ENCODE measurements around the gene NPIPB9.
A peak's percentile ranks its signal among the peaks of the same experiment; 100 is the strongest.
"Not testable (repeated sequence)": the region's sequence is repeated elsewhere in the genome, so short reads cannot be mapped to it uniquely, and the experiment has no call there.

The NPIPB9 gene

DNA sequence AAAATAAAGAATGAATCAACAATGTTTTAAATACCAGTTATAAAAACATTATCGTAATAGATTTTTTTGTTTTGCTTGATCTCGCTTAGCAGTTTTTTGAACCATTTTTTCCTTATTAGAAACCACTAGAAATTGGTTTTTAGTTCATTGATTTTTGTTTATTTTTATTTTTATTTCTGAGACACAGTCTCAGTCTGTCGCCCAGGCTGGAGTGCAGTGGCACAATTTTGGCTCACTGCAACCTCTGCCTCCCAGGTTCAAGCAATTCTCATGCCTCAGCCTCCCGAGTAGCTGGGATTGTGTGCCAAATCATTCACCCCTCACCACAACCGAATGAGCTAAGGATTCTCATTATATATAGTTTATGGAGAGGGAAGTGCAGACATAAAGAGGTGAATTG is at the start of gene NPIPB9:
NPIPB9 (plus strand) TSS at position 301 of the 400 bp plus-strand sequence.
- not testable (repeated sequence) for DNase-seq

- not testable (repeated sequence) for DNase-seq
These were observed 47.3 kb upstream of the NPIPB9 start for GRCh38 chr16:28704246-28704645.

GRCh38 chr16:28711220-28712083 is 40.1 kb upstream of the NPIPB9 start, which contains the start of gene EIF3C:
TSS of gene EIF3C (plus strand) at chr16:28711464. CDS start at chr16:28711687, 223 bp downstream.
- DNase-seq: not testable (repeated sequence)

- DNase-seq: not testable (repeated sequence)
These were observed 28.5 kb upstream of the NPIPB9 start for GRCh38 chr16:28722852-28723650.

- not testable (repeated sequence) for DNase-seq
These were observed 20.3 kb upstream of the NPIPB9 start for GRCh38 chr16:28731253-28731652.

DNA sequence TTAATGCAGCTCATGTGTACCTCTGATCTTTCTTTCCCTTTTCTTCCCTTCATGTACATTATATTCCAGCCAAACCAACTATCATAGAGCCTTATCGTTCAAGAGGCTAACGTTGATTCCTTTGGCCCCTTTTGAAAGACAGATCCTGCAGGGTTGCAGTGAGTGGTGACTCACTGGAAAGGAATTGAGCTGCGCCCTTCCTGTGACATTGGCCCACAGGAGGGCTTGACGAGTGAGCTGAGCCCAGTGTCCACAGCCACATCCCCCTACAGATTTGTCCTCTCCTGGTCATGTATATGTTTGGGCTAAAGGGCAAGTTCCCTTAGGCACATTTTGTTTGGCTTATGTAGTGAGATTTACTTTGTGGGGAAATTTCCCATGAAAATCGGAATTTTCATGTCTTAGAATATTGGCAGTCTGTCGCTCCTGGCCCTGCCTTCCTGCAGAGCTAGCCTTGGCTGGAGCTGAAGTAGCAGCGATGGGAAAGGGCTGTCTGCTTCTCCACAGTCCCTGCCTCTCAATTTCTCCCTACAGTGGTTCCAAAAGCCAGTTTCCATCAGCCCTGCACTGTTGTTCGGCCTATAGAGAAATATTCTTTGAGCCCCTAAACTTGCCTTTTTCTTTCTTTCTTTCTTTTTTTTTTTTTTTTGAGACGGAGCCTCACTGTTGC is 19.0 kb upstream of the NPIPB9 start:
- not testable (repeated sequence) for DNase-seq

DNA sequence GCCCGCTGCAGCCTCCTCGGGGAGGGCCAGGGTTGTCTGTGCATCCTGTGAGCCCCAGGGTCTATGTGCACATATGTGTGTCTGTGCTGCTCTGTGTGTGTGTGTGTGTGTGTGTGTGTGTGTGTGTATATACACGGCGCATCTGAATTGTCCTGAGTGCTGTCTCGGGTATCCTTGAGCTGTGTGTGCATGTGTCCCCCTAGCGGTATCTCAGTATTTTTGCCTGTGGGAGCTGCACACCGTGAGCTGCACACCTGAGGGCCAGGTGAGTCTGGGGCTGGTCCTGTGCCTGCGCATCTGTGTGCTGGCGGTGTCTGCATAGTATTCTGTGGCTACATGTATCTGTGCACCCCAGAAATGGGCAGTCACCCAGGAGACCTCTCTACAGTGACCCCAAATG is 11.8 kb upstream of the NPIPB9 start:
- DNase-seq: not testable (repeated sequence)

- DNase-seq: not testable (repeated sequence)
These were observed 11.0 kb upstream of the NPIPB9 start for GRCh38 chr16:28740631-28741030.

GRCh38 chr16:28741295-28741694 is 10.3 kb upstream of the NPIPB9 start:
- not testable (repeated sequence) for DNase-seq

DNA sequence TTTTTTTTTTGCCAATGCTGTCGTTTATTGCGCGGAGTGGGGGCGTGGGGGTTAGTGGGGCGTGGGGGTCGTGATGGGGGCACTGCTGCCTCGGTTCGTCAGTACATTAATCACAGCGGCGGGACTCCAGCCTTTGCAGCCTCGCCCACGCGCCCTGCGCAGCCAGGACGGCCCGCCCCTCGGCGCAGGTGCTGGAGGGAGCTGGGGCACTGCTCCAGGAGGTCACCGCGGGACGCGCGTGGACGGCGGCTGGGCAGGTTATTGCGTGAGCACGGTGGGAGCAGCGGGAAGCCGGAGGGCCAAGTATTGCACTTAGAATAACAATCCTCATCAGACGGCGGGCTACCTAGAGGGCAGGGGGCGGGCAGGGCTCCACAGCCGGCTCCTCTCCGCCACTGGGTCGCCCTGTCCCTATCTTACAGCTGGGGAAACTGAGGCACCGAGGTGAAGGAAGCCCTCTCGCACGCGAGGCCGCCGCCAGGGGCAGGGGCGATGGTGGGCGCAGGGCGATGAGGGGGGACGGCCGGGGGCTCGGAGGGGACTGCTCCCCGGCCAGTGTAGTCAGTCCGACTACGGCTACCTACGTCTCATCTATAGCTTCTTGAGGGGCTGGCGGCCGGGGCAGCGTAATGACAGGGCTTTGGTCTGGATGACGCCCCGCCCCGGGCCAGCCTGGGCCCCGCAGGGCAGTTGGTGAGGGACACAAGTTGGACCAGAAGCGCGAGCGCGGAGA is 4.8 kb upstream of the NPIPB9 start:
- not testable (repeated sequence) for DNase-seq

GRCh38 chr16:28749997-28750465 is 1.6 kb upstream of the NPIPB9 start:
- not testable (repeated sequence) for DNase-seq

GRCh38 chr16:28750469-28751067 is 1.0 kb upstream of the NPIPB9 start:
- not testable (repeated sequence) for DNase-seq

DNA sequence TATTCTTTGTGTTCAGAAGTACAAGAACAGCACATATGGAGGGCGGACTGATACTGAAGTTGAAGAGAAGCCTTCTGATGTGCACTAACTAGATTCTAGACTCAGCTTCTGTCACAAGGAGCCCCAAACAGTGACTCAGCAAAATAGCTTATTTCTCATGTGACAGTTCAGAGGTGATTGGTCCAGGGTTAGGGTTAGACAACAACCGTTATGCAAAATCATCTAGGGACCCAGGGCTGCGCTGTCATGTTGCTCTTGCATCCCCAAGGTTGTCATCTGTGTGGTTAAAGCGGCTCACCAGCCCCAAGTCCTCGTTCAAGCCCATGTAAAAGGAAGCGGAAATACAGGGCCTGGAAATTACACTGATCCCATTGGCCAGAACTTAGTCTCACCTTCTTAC is 30.1 kb downstream of the NPIPB9 start:
- not testable (repeated sequence) for DNase-seq

DNA sequence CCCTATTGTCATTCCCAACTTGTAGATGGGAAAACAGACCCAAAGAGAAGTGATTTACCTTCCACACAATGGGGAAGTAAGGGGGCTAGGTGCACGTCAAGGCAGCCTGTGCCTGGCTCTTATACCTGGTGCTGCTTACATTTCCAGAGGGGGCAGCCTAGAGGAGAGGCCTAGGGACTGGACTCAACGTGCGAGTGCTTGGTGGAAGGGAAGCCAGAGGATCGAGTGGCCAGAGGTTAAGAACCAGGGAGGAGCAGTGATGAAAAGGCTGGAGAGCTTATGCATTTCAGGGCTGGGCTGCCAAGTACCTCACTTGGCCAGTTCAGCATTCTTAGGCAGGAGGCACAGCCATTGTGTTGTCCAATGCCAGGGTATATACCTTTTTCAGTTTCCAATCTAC is 30.8 kb downstream of the NPIPB9 start:
- DNase-seq: not testable (repeated sequence)

DNA sequence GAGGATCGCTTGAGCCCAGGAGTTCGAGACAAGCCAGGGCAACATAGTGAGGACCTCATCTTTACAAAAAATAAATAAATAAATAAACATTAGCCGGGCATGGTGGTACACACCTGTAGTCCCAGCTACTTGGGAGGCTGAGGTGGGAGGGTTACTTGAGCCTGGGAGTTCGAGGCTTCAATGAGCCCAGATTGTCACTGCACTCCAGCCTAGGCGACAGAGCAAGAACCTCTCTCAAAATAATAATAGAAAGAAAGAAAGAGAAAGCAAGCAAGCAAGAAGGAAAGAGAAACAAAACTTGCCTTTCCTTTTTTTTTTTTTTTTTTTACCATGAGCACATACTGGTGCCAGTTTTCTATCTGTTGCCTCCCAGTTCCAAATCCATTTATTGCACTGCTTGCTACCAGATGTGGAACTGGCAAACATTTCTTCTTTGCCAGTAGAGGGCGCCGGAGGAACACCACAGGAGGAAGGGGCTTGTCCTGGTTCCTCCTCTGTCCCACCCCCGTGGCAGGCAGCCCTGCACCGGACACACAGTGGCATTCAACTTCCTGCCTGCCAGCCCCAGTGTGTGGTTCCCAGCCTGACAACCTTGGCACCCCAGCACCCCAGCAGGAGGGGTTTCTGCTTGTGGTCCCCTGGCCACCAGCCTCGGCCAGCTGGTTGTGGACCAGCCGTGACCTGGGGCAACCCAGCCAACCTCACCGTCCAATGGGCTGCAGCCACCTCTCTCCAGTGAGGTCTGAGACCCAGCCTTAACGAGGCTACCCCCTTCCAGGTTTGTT is 50.8 kb downstream of the NPIPB9 start:
- DNase-seq: peak; percentile 62

- DNase-seq: not testable (repeated sequence)
These were observed 56.0 kb downstream of the NPIPB9 start for GRCh38 chr16:28807445-28808120.

DNA sequence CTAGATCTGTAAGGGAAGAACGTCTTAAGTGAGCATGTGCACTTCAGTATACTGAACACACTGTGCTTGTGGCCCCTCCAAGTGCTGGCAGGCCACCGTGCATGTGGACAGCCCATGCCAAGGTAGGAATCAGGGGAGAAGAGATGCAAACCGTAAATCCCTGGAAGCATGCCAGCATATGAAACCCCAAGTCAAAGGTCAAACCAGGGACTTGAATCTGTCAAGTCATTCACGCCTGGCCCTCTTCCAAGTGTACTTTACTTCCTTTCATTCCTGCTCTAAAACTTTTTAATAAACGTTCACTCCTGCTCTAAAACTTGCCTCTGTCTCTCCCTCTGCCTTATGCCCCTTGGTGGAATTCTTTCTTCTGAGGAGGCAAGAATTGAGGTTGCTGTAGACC is 68.4 kb downstream of the NPIPB9 start:
- DNase-seq: no peak

DNA sequence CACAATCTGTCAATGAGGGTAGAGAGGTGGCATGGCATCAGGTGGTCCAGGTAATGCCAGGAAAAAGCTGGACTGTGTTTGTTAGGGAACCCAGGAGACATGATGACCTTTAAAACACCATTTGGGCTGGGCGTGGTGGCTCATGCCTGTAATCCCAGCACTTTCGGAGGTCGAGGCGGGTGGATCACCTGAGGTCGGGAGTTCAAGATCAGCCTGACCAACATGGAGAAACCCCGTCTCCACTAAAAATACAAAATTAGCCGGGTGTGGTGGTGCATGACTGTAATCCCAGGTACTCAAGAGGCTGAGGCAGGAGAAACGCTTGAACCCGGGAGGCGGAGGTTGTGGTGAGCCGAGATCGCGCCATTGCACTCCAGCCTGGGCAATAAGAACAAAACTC is 69.0 kb downstream of the NPIPB9 start:
- not testable (repeated sequence) for DNase-seq

- DNase-seq: no peak
These were observed 70.4 kb downstream of the NPIPB9 start for GRCh38 chr16:28821874-28822519.

Data from stimulated activated naive CD4-positive, alpha-beta T cell treated with Interleukin-2 at 50 U/mL for 16 hours (primary cell).